Esophagus muscularis mucosa (tissue), 4 donors: ENCODE data around the gene ZAP70. TPM values are rescaled to one million over a fixed set of nuclear protein-coding genes. Genes with fewer than 3 reads are reported as not detected.

Experiments
- DNase-seq: peaks from one replicate; pipeline ENCODE4 v3.0.0-alpha.2; 2017; ENCODE audit errors: extremely low spot score
- H3K27ac ChIP-seq, 4 donors: fragments of 200-600 bp; sonication (generic); replicated peaks in 1 of 4; 1 replicate in 3 of 4; 2 replicates in 1 of 4; pipeline ENCODE4 v1.5.1; 2016 to 2019; ENCODE audit warnings: mild to moderate bottlenecking in 1 of 4
- H3K27me3 ChIP-seq, 4 donors: fragments of 200-600 bp; sonication (generic); one replicate each; pipeline versions ENCODE4 v1.5.1 to v1.6.0; 2016 to 2019
- H3K36me3 ChIP-seq, 4 donors: fragments of 200-600 bp; sonication (generic); one replicate each; pipeline ENCODE4 v1.5.1; 2016 to 2019
- H3K4me1 ChIP-seq, 4 donors: fragments of 200-600 bp; sonication (generic); one replicate each; pipeline ENCODE4 v1.5.1; 2016 to 2019
- H3K4me3 ChIP-seq, 4 donors: fragments of 200-600 bp; sonication (generic); 1 replicate in 2 of 4; 2 replicates in 2 of 4; pipeline ENCODE4 v1.5.1; 2016 to 2019; ENCODE audit warnings: mild to moderate bottlenecking in 4 of 4, moderate library complexity in 1 of 4
- H3K9me3 ChIP-seq, 4 donors: fragments of 200-600 bp; sonication (generic); 1 replicate in 3 of 4; 2 replicates in 1 of 4; pipeline ENCODE4 v1.5.1; 2016 to 2019
- CTCF ChIP-seq, 3 experiments: fragments of 200-600 bp in 2 of 3; fragments of 450-650 bp in 1 of 3; sonication (generic) in 2 of 3; IDR thresholded peaks; one replicate each; pipeline ENCODE4 v1.5.1; 2017 to 2019; ENCODE audit warnings: antibody characterized with exemption in 3 of 3, mild to moderate bottlenecking in 2 of 3, moderate library complexity in 1 of 3
- EP300 ChIP-seq: sonication (generic); formaldehyde crosslinking; IDR thresholded peaks from one replicate; pipeline ENCODE4 v1.6.1; 2017; ENCODE audit warnings: antibody characterized with exemption
- POLR2A ChIP-seq: fragments of 450-650 bp; IDR thresholded peaks from one replicate; pipeline ENCODE4 v1.6.1; 2017; ENCODE audit warnings: antibody characterized with exemption, moderate library complexity, mild to moderate bottlenecking, low read depth
- POLR2AphosphoS5 ChIP-seq, 2 donors: sonication (generic); formaldehyde crosslinking; IDR thresholded peaks; one replicate each; pipeline ENCODE4 v1.6.1; 2017; ENCODE audit warnings: antibody characterized with exemption in 2 of 2
- WGBS: methylation state at CpG from one replicate; pipeline ENCODE4 v1.1.5; 2018; 5-methylcytosine and 5-hydroxymethylcytosine counted together
- intact Hi-C: fragments of 100-400 bp; cut with DNase I; formaldehyde crosslinking; loops from one replicate; pipeline ENCODE4 v1.15.1; 2023
- total RNA-seq, 4 donors: library from RNA; depleted of rRNA; stranded (reverse); fragments of >200 nt; gene quantifications; one replicate each; pipeline versions ENCODE4 v1.1.0 to v1.2.1, GENCODE V29; 2016

The ZAP70 gene
- total RNA-seq, 4 donors from 2014 or later, result 1.2 to 3.5 (median 1.8) TPM

GRCh38 chr2:97747285-97747684 is 33.9 kb downstream of the ZAP70 start:
- H3K36me3 ChIP-seq, result peaks cover 5 to 23% (median 7%) of the 10 kb centered on the region in 4 donors
- H3K27ac ChIP-seq, result no peak overlapping the region
- no peak overlapping the region for H3K4me3 ChIP-seq
- no peak for DNase-seq
- intact Hi-C loops, result no loop called here
- H3K27me3 ChIP-seq, result no peaks in the 10 kb centered on the region
- 42% methylated on average over 3 of the region's 3 CpGs for WGBS
- H3K9me3 ChIP-seq, result no peaks in the 10 kb centered on the region
- TF ChIP-seq POLR2A (no peak), POLR2AphosphoS5 (IDR thresholded peaks at IDR 0.05) (no peak), EP300 (no peak)
- peaks cover 7 to 14% (median 11%) of the 10 kb centered on the region in 4 donors for H3K4me1 ChIP-seq

DNA sequence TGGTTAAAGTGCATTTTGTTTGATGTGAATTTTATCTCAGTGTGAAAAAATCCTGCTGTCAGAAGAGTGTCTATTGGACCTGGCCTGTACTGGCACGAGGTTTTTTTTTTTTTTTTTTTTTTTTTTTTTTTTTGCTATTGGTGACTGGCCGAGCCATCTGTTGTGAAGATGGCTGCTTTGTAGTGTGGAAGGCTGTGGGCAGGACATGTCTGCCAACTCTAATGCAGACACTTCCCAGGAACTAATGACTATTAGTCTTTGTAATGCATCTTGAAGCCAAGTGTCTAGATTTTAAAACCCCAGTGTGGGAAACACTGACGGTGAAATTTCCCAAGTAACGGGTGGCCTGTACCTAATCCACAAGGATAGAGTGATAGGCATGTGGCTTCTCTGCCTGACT is 34.3 kb downstream of the ZAP70 start:
- H3K9me3 ChIP-seq, result no peaks in the 10 kb centered on the region
- intact Hi-C loops, result no loop called here
- H3K4me3 ChIP-seq, result no peak overlapping the region
- no peaks in the 10 kb centered on the region for H3K27me3 ChIP-seq
- TF ChIP-seq POLR2A (no peak), EP300 (no peak), CTCF (IDR thresholded peaks at IDR 0.05) (no peak), POLR2AphosphoS5 (IDR thresholded peaks at IDR 0.05) (no peak)
- no peak overlapping the region for H3K27ac ChIP-seq
- H3K36me3 ChIP-seq, result peaks cover 5 to 23% (median 7%) of the 10 kb centered on the region in 4 donors
- peaks cover 7 to 18% (median 11%) of the 10 kb centered on the region in 4 donors for H3K4me1 ChIP-seq
- 50% methylated on average over 4 of the region's 4 CpGs for WGBS
- DNase-seq, result no peak

DNA sequence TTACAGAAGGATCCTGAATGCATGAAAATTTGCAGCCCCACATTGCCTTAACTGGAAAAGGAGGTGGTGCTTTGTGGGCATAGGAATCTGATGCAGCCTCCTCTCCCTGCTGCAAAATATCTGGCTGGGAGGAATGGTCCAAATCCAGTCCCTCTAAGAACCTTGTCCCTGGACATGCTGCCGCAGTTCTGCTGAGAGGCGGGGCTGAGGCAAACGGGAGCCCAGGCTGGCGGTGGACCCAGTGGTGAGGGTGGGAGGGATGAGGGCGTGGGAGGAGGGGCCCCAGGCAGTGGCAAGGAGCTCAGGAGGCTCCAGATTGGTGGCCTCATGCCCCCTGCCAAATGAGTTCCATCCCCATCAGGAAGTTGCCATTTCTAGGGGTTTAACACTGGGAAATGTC is 36.2 kb downstream of the ZAP70 start:
- WGBS, result 66% methylated on average over 5 of the region's 5 CpGs
- H3K27me3 ChIP-seq, result no peaks in the 10 kb centered on the region
- no peaks in the 10 kb centered on the region for H3K9me3 ChIP-seq
- H3K4me3 ChIP-seq, result no peak overlapping the region
- H3K4me1 ChIP-seq, result peaks cover 7 to 19% (median 12%) of the 10 kb centered on the region in 4 donors
- H3K36me3 ChIP-seq, result peaks cover 0 to 21% (median 4%) of the 10 kb centered on the region in 4 donors
- DNase-seq, result no peak
- H3K27ac ChIP-seq, result no peak overlapping the region
- intact Hi-C loops, result no loop called here
- TF ChIP-seq CTCF (IDR thresholded peaks at IDR 0.05) (no peak), POLR2AphosphoS5 (IDR thresholded peaks at IDR 0.05) (no peak), EP300 (no peak), POLR2A (no peak)

- H3K27me3 ChIP-seq, result no peaks in the 10 kb centered on the region
- peaks cover 0 to 25% (median 4%) of the 10 kb centered on the region in 4 donors for H3K36me3 ChIP-seq
- TF ChIP-seq POLR2AphosphoS5 (IDR thresholded peaks at IDR 0.05) (no peak), CTCF (IDR thresholded peaks at IDR 0.05) (no peak), POLR2A (no peak), EP300 (no peak)
- H3K4me1 ChIP-seq, result peaks cover 7 to 19% (median 12%) of the 10 kb centered on the region in 4 donors
- 100% methylated on average over 4 of the region's 4 CpGs for WGBS
- intact Hi-C loops, result no loop called here
- no peak overlapping the region for H3K4me3 ChIP-seq
- H3K9me3 ChIP-seq, result no peaks in the 10 kb centered on the region
- no peak overlapping the region for H3K27ac ChIP-seq
- no peak for DNase-seq
Measured at GRCh38 chr2:97750017-97750416, 36.6 kb downstream of the ZAP70 start.

DNA sequence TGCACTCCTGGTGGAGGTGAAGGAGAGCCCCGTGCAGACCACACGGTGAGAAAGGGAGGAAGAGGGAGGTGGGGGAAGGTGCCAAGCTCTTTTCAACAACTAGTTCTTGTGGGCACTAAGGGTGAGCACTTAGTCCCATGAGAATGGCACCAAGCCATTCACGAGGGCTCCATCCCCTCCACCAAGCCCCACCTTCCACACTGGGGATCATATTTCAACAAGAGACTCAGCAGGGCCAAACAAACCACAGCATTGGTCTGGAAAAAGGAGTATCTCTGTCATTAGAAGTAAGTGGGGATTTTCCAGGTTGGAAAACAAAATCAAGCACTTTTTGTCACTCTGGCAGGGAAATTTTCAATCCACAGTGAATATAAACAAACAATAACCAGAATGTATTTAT is 38.4 kb downstream of the ZAP70 start:
- no peak for DNase-seq
- Histone ChIP-seq H3K4me1 (peaks cover 0 to 17% (median 12%) of the 10 kb centered on the region in 4 donors), H3K4me3 (no peak overlapping the region), H3K27me3 (no peaks in the 10 kb centered on the region), H3K9me3 (no peaks in the 10 kb centered on the region), H3K36me3 (peaks cover 11 to 42% (median 17%) of the 10 kb centered on the region in 4 donors), H3K27ac (no peak overlapping the region)
- intact Hi-C loops, result no loop called here
- TF ChIP-seq POLR2AphosphoS5 (IDR thresholded peaks at IDR 0.05) (no peak), EP300 (no peak)
- WGBS, result 41% methylated on average over 3 of the region's 3 CpGs
